HEK293 (cell line): ENCODE results near the gene OR11A1.
A peak's percentile ranks its signal among the peaks of the same experiment; 100 is the strongest.

Experiments
- CTCF ChIA-PET: fragments of 350-600 bp; formaldehyde crosslinking; extraction: SDS; loops from one replicate; lab custom pipeline; 2021; ENCODE audit warnings: antibody characterized with exemption; lab: Yijun Ruan, JAX
- POLR2A ChIA-PET: fragments of 300-600 bp; formaldehyde crosslinking; extraction: SDS; loops from one replicate; lab custom pipeline; 2020; ENCODE audit warnings: antibody characterized with exemption, inconsistent platforms; lab: Yijun Ruan, JAX
- H3K27ac ChIP-seq: fragments of 200-500 bp; sonication (Bioruptor generic); 2 replicates; pipeline ENCODE4 v1.5.1; 2014; ENCODE audit warnings: low read depth, low read length, control low read depth, inconsistent platforms; ENCODE audit errors: extremely low read depth
- H3K36me3 ChIP-seq, 2 experiments: fragments of 200-500 bp in 1 of 2; sonication (Bioruptor generic) in 1 of 2; 1 replicate in 1 of 2; 2 replicates in 1 of 2; pipeline ENCODE4 v1.5.1; 2014 to 2017; ENCODE audit warnings: inconsistent platforms in 2 of 2, low read length in 2 of 2; ENCODE audit not compliant: control insufficient read depth in 2 of 2, insufficient read depth in 1 of 2
- H3K4me1 ChIP-seq: fragments of 200-500 bp; sonication (Bioruptor generic); 2 replicates; pipeline ENCODE4 v1.5.1; 2014; ENCODE audit warnings: mild to moderate bottlenecking, low read length, inconsistent platforms; ENCODE audit not compliant: control insufficient read depth, insufficient read depth
- H3K4me3 ChIP-seq: 2 replicates; pipeline ENCODE4 v1.5.1; 2011; ENCODE audit warnings: low read depth, mild to moderate bottlenecking, control low read depth, low read length, moderate library complexity
- H3K9me3 ChIP-seq: fragments of 200-500 bp; sonication (Bioruptor generic); 2 replicates; pipeline ENCODE4 v1.5.1; 2014; ENCODE audit warnings: low read depth, low read length, inconsistent platforms; ENCODE audit not compliant: control insufficient read depth, insufficient read depth
- GFI1B ChIP-seq: fragments of 450-650 bp; formaldehyde crosslinking; IDR thresholded peaks from 2 replicates; pipeline ENCODE4 v1.5.1; 2016; ENCODE audit warnings: missing biosample characterization, missing genetic modification characterization
- GLI4 ChIP-seq: fragments of 450-650 bp; formaldehyde crosslinking; IDR thresholded peaks from 2 replicates; pipeline ENCODE4 v1.5.1; 2016; ENCODE audit warnings: missing biosample characterization, missing genetic modification characterization
- IKZF3 ChIP-seq: fragments of 450-650 bp; IDR thresholded peaks from 2 replicates; pipeline ENCODE4 v1.5.0; 2018; ENCODE audit warnings: missing biosample characterization, mild to moderate bottlenecking, missing genetic modification characterization, moderate library complexity
- KLF7 ChIP-seq: fragments of 450-650 bp; formaldehyde crosslinking; IDR thresholded peaks from 2 replicates; pipeline ENCODE4 v1.5.1; 2016; ENCODE audit warnings: missing biosample characterization, missing genetic modification characterization, borderline replicate concordance
- OSR2 ChIP-seq: fragments of 450-650 bp; formaldehyde crosslinking; IDR thresholded peaks from 2 replicates; pipeline ENCODE4 v1.5.1; 2016; ENCODE audit warnings: missing biosample characterization, missing genetic modification characterization
- RBAK ChIP-seq: fragments of 450-650 bp; formaldehyde crosslinking; IDR thresholded peaks from 2 replicates; pipeline ENCODE4 v1.5.1; 2016; ENCODE audit warnings: missing biosample characterization, missing genetic modification characterization
- ZFHX2 ChIP-seq: fragments of 450-650 bp; formaldehyde crosslinking; conservative IDR thresholded peaks from 2 replicates; pipeline ENCODE4 v1.5.1; 2016; ENCODE audit warnings: missing biosample characterization, missing genetic modification characterization
- ZNF146 ChIP-seq: fragments of 450-650 bp; formaldehyde crosslinking; IDR thresholded peaks from 2 replicates; pipeline ENCODE4 v1.5.1; 2016; ENCODE audit warnings: missing biosample characterization, missing genetic modification characterization
- ZNF18 ChIP-seq: fragments of 450-650 bp; formaldehyde crosslinking; IDR thresholded peaks from 2 replicates; pipeline ENCODE4 v1.5.1; 2016; ENCODE audit warnings: missing biosample characterization, missing genetic modification characterization
- ZNF211 ChIP-seq: fragments of 450-650 bp; formaldehyde crosslinking; IDR thresholded peaks from 2 replicates; pipeline ENCODE4 v1.5.1; 2016; ENCODE audit warnings: low read depth, missing biosample characterization, missing genetic modification characterization
- ZNF239 ChIP-seq: fragments of 450-650 bp; formaldehyde crosslinking; IDR thresholded peaks from 2 replicates; pipeline ENCODE4 v1.5.1; 2016; ENCODE audit warnings: missing biosample characterization, missing genetic modification characterization
- ZNF354C ChIP-seq: fragments of 450-650 bp; formaldehyde crosslinking; IDR thresholded peaks from 2 replicates; pipeline ENCODE4 v1.5.1; 2016; ENCODE audit warnings: missing biosample characterization, missing genetic modification characterization, low read depth, borderline replicate concordance
- ZNF423 ChIP-seq: fragments of 450-650 bp; formaldehyde crosslinking; IDR thresholded peaks from 2 replicates; pipeline ENCODE4 v1.5.1; 2016; ENCODE audit warnings: missing biosample characterization, missing genetic modification characterization
- ZNF558 ChIP-seq: fragments of 450-650 bp; formaldehyde crosslinking; IDR thresholded peaks from 2 replicates; pipeline ENCODE4 v1.5.1; 2016; ENCODE audit warnings: missing biosample characterization, missing genetic modification characterization
- ZNF560 ChIP-seq: fragments of 450-650 bp; formaldehyde crosslinking; IDR thresholded peaks from 2 replicates; pipeline ENCODE4 v1.5.1; 2017; ENCODE audit warnings: missing biosample characterization, missing genetic modification characterization, borderline replicate concordance
- ZNF639 ChIP-seq: fragments of 450-650 bp; formaldehyde crosslinking; IDR thresholded peaks from 2 replicates; pipeline ENCODE4 v1.5.1; 2016; ENCODE audit warnings: missing biosample characterization, missing genetic modification characterization
- ZNF658 ChIP-seq: fragments of 450-650 bp; formaldehyde crosslinking; IDR thresholded peaks from 2 replicates; pipeline ENCODE4; 2016; ENCODE audit warnings: missing biosample characterization, missing genetic modification characterization
- ZNF660 ChIP-seq: fragments of 450-650 bp; IDR thresholded peaks from 2 replicates; pipeline ENCODE4 v1.5.1; 2018; ENCODE audit warnings: missing biosample characterization, mild to moderate bottlenecking, missing genetic modification characterization
- ZNF677 ChIP-seq: fragments of 450-650 bp; IDR thresholded peaks from 2 replicates; pipeline ENCODE4 v1.5.0; 2018; ENCODE audit warnings: missing biosample characterization, mild to moderate bottlenecking, missing genetic modification characterization, moderate library complexity
- TF ChIP-seq, protein P1 (sequence below): fragments of 450-650 bp; formaldehyde crosslinking; IDR thresholded peaks from 2 replicates; pipeline ENCODE4 v1.5.1; 2017; ENCODE audit warnings: missing biosample characterization, mild to moderate bottlenecking, missing genetic modification characterization, moderate library complexity
- TF ChIP-seq, protein P2 (sequence below): fragments of 450-650 bp; formaldehyde crosslinking; IDR thresholded peaks from 2 replicates; pipeline ENCODE4 v1.5.1; 2016; ENCODE audit warnings: missing biosample characterization, missing genetic modification characterization
- TF ChIP-seq, protein P3 (sequence below): fragments of 450-650 bp; formaldehyde crosslinking; IDR thresholded peaks from 2 replicates; pipeline ENCODE4 v1.5.1; 2016; ENCODE audit warnings: missing biosample characterization, missing genetic modification characterization
- TF ChIP-seq, protein P4 (sequence below): fragments of 450-650 bp; formaldehyde crosslinking; IDR thresholded peaks from 2 replicates; pipeline ENCODE4 v1.5.1; 2016; ENCODE audit warnings: missing biosample characterization, missing genetic modification characterization, borderline replicate concordance

The OR11A1 gene

DNA sequence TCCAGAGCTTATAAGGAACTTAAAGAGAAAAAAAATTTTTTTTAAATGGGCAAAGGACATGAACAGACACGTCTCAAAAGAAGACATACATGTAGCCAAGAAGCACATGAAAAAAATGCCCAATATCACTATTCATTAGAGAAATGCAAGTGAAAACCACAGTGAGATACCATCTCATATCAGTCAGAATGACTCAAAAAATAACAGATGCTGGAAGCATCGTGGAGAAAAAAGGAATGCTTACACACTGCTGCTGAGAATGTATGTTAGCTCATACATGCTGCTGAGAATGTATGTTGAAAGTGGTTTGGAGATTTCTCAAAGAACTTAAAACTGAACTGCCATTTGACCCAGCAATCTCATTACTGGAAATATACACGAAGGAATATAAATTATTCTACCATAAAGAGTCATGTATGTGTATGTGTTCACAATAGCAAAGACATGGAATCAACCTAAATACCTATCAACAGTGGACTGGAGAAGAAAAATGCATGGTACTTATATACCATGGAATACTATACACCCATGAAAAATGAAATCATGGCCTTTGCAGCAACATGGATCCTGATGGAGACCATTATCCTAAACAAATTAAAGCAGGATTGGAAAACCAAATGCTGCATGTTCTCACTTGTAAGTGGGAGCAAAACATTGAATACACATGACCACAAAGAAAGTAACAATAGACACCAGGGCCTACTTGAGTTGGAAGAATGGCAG lies 5.2 kb downstream of the OR11A1 start:
- ChIA-PET CTCF (interaction anchor here (0.7 to 1.9 kb wide), 2 partner anchors 90 to 138 kb away, joined by 3 to 5 read pairs; no protein-coding TSS in a partner anchor), POLR2A (no interaction called here)
- no peak for TF ChIP-seq ZNF18
- TF ChIP-seq GFI1B (tag by site-specific recombination), result no peak
- no peak for TF ChIP-seq ZNF558 (tag by site-specific recombination)
- peak; percentile 91 for TF ChIP-seq ZNF146 (tag by site-specific recombination)
- no peak for TF ChIP-seq ZNF354C
- TF ChIP-seq, protein P1, sequence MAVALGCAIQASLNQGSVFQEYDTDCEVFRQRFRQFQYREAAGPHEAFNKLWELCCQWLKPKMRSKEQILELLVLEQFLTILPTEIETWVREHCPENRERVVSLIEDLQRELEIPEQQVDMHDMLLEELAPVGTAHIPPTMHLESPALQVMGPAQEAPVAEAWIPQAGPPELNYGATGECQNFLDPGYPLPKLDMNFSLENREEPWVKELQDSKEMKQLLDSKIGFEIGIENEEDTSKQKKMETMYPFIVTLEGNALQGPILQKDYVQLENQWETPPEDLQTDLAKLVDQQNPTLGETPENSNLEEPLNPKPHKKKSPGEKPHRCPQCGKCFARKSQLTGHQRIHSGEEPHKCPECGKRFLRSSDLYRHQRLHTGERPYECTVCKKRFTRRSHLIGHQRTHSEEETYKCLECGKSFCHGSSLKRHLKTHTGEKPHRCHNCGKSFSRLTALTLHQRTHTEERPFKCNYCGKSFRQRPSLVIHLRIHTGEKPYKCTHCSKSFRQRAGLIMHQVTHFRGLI, result no peak
- no peak for TF ChIP-seq ZNF239
- TF ChIP-seq ZNF639, result no peak
- no peak for TF ChIP-seq KLF7
- no peaks in the 10 kb centered on the region for H3K36me3 ChIP-seq
- no peaks in the 10 kb centered on the region for H3K9me3 ChIP-seq
- no peak overlapping the region for H3K27ac ChIP-seq
- H3K4me1 ChIP-seq, result no peaks in the 10 kb centered on the region
- H3K4me3 ChIP-seq, result no peak overlapping the region

- POLR2A ChIA-PET, result no interaction called here
- H3K9me3 ChIP-seq, result no peaks in the 10 kb centered on the region
- no peak overlapping the region for H3K27ac ChIP-seq
- H3K4me3 ChIP-seq, result no peak overlapping the region
- H3K4me1 ChIP-seq, result no peaks in the 10 kb centered on the region
- no peaks in the 10 kb centered on the region for H3K36me3 ChIP-seq
- CTCF ChIA-PET, result no interaction called here
- TF ChIP-seq ZNF423, result no peak
- no peak for TF ChIP-seq ZNF660
- TF ChIP-seq ZNF658 (tag by site-specific recombination), result no peak
- TF ChIP-seq, protein P2, sequence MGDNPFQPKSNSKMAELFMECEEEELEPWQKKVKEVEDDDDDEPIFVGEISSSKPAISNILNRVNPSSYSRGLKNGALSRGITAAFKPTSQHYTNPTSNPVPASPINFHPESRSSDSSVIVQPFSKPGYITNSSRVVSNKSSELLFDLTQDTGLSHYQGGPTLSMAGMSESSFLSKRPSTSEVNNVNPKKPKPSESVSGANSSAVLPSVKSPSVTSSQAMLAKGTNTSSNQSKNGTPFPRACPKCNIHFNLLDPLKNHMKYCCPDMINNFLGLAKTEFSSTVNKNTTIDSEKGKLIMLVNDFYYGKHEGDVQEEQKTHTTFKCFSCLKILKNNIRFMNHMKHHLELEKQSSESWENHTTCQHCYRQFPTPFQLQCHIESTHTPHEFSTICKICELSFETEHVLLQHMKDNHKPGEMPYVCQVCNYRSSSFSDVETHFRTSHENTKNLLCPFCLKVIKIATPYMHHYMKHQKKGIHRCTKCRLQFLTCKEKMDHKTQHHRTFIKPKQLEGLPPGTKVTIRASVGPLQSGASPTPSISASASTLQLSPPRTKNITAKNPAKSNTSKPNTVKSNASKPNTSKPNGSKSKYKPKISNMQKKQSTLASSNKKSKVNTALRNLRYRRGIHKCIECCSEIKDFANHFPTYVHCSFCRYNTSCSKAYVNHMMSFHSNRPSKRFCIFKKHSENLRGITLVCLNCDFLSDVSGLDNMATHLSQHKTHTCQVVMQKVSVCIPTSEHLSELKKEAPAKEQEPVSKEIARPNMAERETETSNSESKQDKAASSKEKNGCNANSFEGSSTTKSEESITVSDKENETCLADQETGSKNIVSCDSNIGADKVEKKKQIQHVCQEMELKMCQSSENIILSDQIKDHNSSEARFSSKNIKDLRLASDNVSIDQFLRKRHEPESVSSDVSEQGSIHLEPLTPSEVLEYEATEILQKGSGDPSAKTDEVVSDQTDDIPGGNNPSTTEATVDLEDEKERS (tag by site-specific recombination), result no peak
- no peak for TF ChIP-seq OSR2 (tag by site-specific recombination)
- TF ChIP-seq, protein P3, sequence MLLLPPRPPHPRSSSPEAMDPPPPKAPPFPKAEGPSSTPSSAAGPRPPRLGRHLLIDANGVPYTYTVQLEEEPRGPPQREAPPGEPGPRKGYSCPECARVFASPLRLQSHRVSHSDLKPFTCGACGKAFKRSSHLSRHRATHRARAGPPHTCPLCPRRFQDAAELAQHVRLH, result no peak
- TF ChIP-seq IKZF3 (tag by site-specific recombination), result no peak
- TF ChIP-seq ZNF354C, result no peak
- no peak for TF ChIP-seq ZNF211 (tag by site-specific recombination)
- no peak for TF ChIP-seq GLI4
- TF ChIP-seq ZNF560 (tag by site-specific recombination), result no peak
- no peak for TF ChIP-seq ZFHX2
- TF ChIP-seq ZNF677 (tag by site-specific recombination), result no peak
- TF ChIP-seq RBAK, result no peak
- TF ChIP-seq, protein P4, sequence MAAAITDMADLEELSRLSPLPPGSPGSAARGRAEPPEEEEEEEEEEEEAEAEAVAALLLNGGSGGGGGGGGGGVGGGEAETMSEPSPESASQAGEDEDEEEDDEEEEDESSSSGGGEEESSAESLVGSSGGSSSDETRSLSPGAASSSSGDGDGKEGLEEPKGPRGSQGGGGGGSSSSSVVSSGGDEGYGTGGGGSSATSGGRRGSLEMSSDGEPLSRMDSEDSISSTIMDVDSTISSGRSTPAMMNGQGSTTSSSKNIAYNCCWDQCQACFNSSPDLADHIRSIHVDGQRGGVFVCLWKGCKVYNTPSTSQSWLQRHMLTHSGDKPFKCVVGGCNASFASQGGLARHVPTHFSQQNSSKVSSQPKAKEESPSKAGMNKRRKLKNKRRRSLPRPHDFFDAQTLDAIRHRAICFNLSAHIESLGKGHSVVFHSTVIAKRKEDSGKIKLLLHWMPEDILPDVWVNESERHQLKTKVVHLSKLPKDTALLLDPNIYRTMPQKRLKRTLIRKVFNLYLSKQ (tag by site-specific recombination), result no peak
These were observed 9.2 kb downstream of the OR11A1 start for GRCh38 chr6:29447670-29448069.
